Pulmonary artery endothelial cell (primary cell): Measurements from ENCODE around the gene CDCA4. TPM values are rescaled to one million over a fixed set of nuclear protein-coding genes. Genes with fewer than 3 reads are reported as not detected.
A peak's percentile ranks its signal among the peaks of the same experiment; 100 is the strongest.
"Not testable (repeated sequence)": the region's sequence is repeated elsewhere in the genome, so short reads cannot be mapped to it uniquely, and the experiment has no call there.

Experiments
- DNase-seq: peaks from one replicate; pipeline ENCODE4 v3.0.0-alpha.2; 2011; ENCODE audit warnings: low read depth, low spot score
- total RNA-seq: library from RNA; depleted of rRNA; stranded (reverse); fragments of >200 nt; gene quantifications from 2 replicates; pipeline ENCODE4 v1.2.3, GENCODE V29; 2014

Gene CDCA4
- total RNA-seq, 1 donor from 2014 or later, result 50.5 TPM

- DNase-seq, result no peak
These were observed 37.7 kb upstream of the CDCA4 start for GRCh38 chr14:105058521-105059034.

- DNase-seq, result no peak
These were observed 35.5 kb upstream of the CDCA4 start for GRCh38 chr14:105056303-105056831.

- DNase-seq, result no peak
These were observed 34.9 kb upstream of the CDCA4 start for GRCh38 chr14:105055736-105056302.

GRCh38 chr14:105055334-105055733 lies 34.5 kb upstream of the CDCA4 start:
- no peak for DNase-seq

- no peak for DNase-seq
These were observed 33.1 kb upstream of the CDCA4 start for GRCh38 chr14:105053996-105054395.

GRCh38 chr14:105053421-105053820 lies 32.5 kb upstream of the CDCA4 start:
- no peak for DNase-seq

- no peak for DNase-seq
These were observed 31.2 kb upstream of the CDCA4 start for GRCh38 chr14:105052110-105052458.

- DNase-seq, result no peak
These were observed 30.6 kb upstream of the CDCA4 start for GRCh38 chr14:105051182-105052109.

GRCh38 chr14:105050551-105050897 lies 29.6 kb upstream of the CDCA4 start:
- DNase-seq, result no peak

- no peak for DNase-seq
These were observed 29.1 kb upstream of the CDCA4 start for GRCh38 chr14:105049753-105050550.

- DNase-seq, result no peak
These were observed 26.6 kb upstream of the CDCA4 start for GRCh38 chr14:105047283-105048016.

GRCh38 chr14:105046891-105047282 lies 26.0 kb upstream of the CDCA4 start:
- DNase-seq, result no peak

- peak; percentile 30 for DNase-seq
These were observed 24.9 kb upstream of the CDCA4 start for GRCh38 chr14:105045710-105046326.

- no peak for DNase-seq
These were observed 22.8 kb upstream of the CDCA4 start for GRCh38 chr14:105043641-105044040.

- no peak for DNase-seq
These were observed 21.9 kb upstream of the CDCA4 start for GRCh38 chr14:105042813-105043212.

GRCh38 chr14:105041841-105042765 lies 21.2 kb upstream of the CDCA4 start:
- no peak for DNase-seq

- no peak for DNase-seq
These were observed 18.7 kb upstream of the CDCA4 start for GRCh38 chr14:105039458-105040205.

GRCh38 chr14:105035616-105036015 lies 14.7 kb upstream of the CDCA4 start:
- DNase-seq, result not testable (repeated sequence)
